ENCODE measurements around the gene BEAN1.
A peak's percentile ranks its signal among the peaks of the same experiment; 100 is the strongest.

Gene BEAN1

GRCh38 chr16:66402591-66403230 is 24.4 kb upstream of the BEAN1 start:
- Histone ChIP-seq H3K36me3 (ENCODE audit: control insufficient read depth in 1 of 2, insufficient read depth in 2 of 2, low read length in 2 of 2) (peaks cover 3 to 9% of the 10 kb centered on the region in 2 experiments), H2AFZ (ENCODE audit: insufficient read depth, low read length, poor library complexity) (no peak overlapping the region), H3K14ac (ENCODE audit: low read length) (no peak overlapping the region), H3K4me1 (ENCODE audit: control insufficient read depth in 1 of 2, insufficient read depth in 2 of 2, low read length in 2 of 2) (peaks cover 0 to 2% of the 10 kb centered on the region in 2 experiments), H4K91ac (ENCODE audit: low read depth, low read length) (no peak overlapping the region), H4K12ac (ENCODE audit: low read depth, low read length) (no peak overlapping the region), H3K23ac (ENCODE audit: low read length) (no peak overlapping the region), H2AK5ac (ENCODE audit: low read length) (no peak overlapping the region), H3K4ac (ENCODE audit: low read depth, low read length) (no peak overlapping the region), H3K27ac (ENCODE audit: low read depth, low read length) (no peak overlapping the region), H4K8ac (ENCODE audit: low read depth, low read length) (no peak overlapping the region), H3K9ac (ENCODE audit: low read length) (no peak overlapping the region), H3K4me3 (ENCODE audit: low read depth, low read length) (no peak overlapping the region), H3K18ac (ENCODE audit: low read length) (no peak overlapping the region), H3K4me2 (ENCODE audit: low read length) (no peak overlapping the region), H3K79me1 (ENCODE audit: low read length) (peaks cover 8% of the 10 kb centered on the region), H2BK120ac (ENCODE audit: insufficient read depth, low read length, poor library complexity) (no peak overlapping the region), H3K27me3 (ENCODE audit: insufficient read depth, low read length) (no peaks in the 10 kb centered on the region), H2BK5ac (ENCODE audit: low read depth, low read length, poor library complexity) (no peak overlapping the region), H3K79me2 (ENCODE audit: control insufficient read depth, insufficient read depth, low read length, poor library complexity) (no peaks in the 10 kb centered on the region), H3K9me3 (ENCODE audit: insufficient read depth, low read depth, low read length) (peaks cover 2% of the 10 kb centered on the region), H2BK12ac (ENCODE audit: low read length) (no peak overlapping the region)
- WGBS (ENCODE audit: extremely low coverage, insufficient coverage, insufficient read length): no CpG with 5 or more reads among the region's 61 CpGs
- DNase-seq: no peak

- Histone ChIP-seq H3K9me3 (ENCODE audit: insufficient read depth, low read depth, low read length) (peaks cover 2% of the 10 kb centered on the region), H3K79me2 (ENCODE audit: control insufficient read depth, insufficient read depth, low read length, poor library complexity) (no peaks in the 10 kb centered on the region), H3K4me2 (ENCODE audit: low read length) (no peak overlapping the region), H3K27ac (ENCODE audit: low read depth, low read length) (no peak overlapping the region), H3K18ac (ENCODE audit: low read length) (no peak overlapping the region), H3K4ac (ENCODE audit: low read depth, low read length) (no peak overlapping the region), H4K91ac (ENCODE audit: low read depth, low read length) (no peak overlapping the region), H3K27me3 (ENCODE audit: insufficient read depth, low read length) (no peaks in the 10 kb centered on the region), H3K9ac (ENCODE audit: low read length) (no peak overlapping the region), H4K12ac (ENCODE audit: low read depth, low read length) (no peak overlapping the region), H4K8ac (ENCODE audit: low read depth, low read length) (no peak overlapping the region), H2AFZ (ENCODE audit: insufficient read depth, low read length, poor library complexity) (no peak overlapping the region), H3K79me1 (ENCODE audit: low read length) (peaks cover 8% of the 10 kb centered on the region), H3K4me1 (ENCODE audit: control insufficient read depth in 1 of 2, insufficient read depth in 2 of 2, low read length in 2 of 2) (peaks cover 0 to 8% of the 10 kb centered on the region in 2 experiments), H2BK120ac (ENCODE audit: insufficient read depth, low read length, poor library complexity) (no peak overlapping the region), H3K36me3 (ENCODE audit: control insufficient read depth in 1 of 2, insufficient read depth in 2 of 2, low read length in 2 of 2) (peaks cover 0 to 7% of the 10 kb centered on the region in 2 experiments), H2BK5ac (ENCODE audit: low read depth, low read length, poor library complexity) (no peak overlapping the region), H3K14ac (ENCODE audit: low read length) (no peak overlapping the region), H2AK5ac (ENCODE audit: low read length) (no peak overlapping the region), H2BK12ac (ENCODE audit: low read length) (no peak overlapping the region), H3K4me3 (ENCODE audit: low read depth, low read length) (no peak overlapping the region), H3K23ac (ENCODE audit: low read length) (no peak overlapping the region)
- WGBS (ENCODE audit: extremely low coverage, insufficient coverage, insufficient read length): no CpG with 5 or more reads among the region's 5 CpGs
- no peak for DNase-seq
Measured at GRCh38 chr16:66403531-66404145, 23.5 kb upstream of the BEAN1 start.

- H3K4ac ChIP-seq (ENCODE audit: low read depth, low read length): no peak overlapping the region
- H3K79me2 ChIP-seq (ENCODE audit: control insufficient read depth, insufficient read depth, low read length, poor library complexity): no peaks in the 10 kb centered on the region
- no peak overlapping the region for H3K4me2 ChIP-seq (ENCODE audit: low read length)
- no peak overlapping the region for H3K14ac ChIP-seq (ENCODE audit: low read length)
- peaks cover 11% of the 10 kb centered on the region for H3K79me1 ChIP-seq (ENCODE audit: low read length)
- no CpG with 5 or more reads among the region's 2 CpGs for whole genome bisulfite sequencing (ENCODE audit: extremely low coverage, insufficient coverage, insufficient read length)
- no peak overlapping the region for H3K9ac ChIP-seq (ENCODE audit: low read length)
- no peak overlapping the region for H4K8ac ChIP-seq (ENCODE audit: low read depth, low read length)
- H2AFZ ChIP-seq (ENCODE audit: insufficient read depth, low read length, poor library complexity): no peak overlapping the region
- H3K23ac ChIP-seq (ENCODE audit: low read length): no peak overlapping the region
- H4K12ac ChIP-seq (ENCODE audit: low read depth, low read length): no peak overlapping the region
- H2BK120ac ChIP-seq (ENCODE audit: insufficient read depth, low read length, poor library complexity): no peak overlapping the region
- no peak overlapping the region for H3K4me3 ChIP-seq (ENCODE audit: low read depth, low read length)
- no peak overlapping the region for H4K91ac ChIP-seq (ENCODE audit: low read depth, low read length)
- H2AK5ac ChIP-seq (ENCODE audit: low read length): no peak overlapping the region
- no peak overlapping the region for H3K27ac ChIP-seq (ENCODE audit: low read depth, low read length)
- H3K36me3 ChIP-seq (ENCODE audit: control insufficient read depth in 1 of 2, insufficient read depth in 2 of 2, low read length in 2 of 2): peaks cover 0 to 7% of the 10 kb centered on the region in 2 experiments
- peaks cover 2% of the 10 kb centered on the region for H3K9me3 ChIP-seq (ENCODE audit: insufficient read depth, low read depth, low read length)
- H2BK12ac ChIP-seq (ENCODE audit: low read length): no peak overlapping the region
- H2BK5ac ChIP-seq (ENCODE audit: low read depth, low read length, poor library complexity): no peak overlapping the region
- peaks cover 2 to 9% of the 10 kb centered on the region in 2 experiments for H3K4me1 ChIP-seq (ENCODE audit: control insufficient read depth in 1 of 2, insufficient read depth in 2 of 2, low read length in 2 of 2)
- H3K18ac ChIP-seq (ENCODE audit: low read length): no peak overlapping the region
- DNase-seq: no peak
- no peaks in the 10 kb centered on the region for H3K27me3 ChIP-seq (ENCODE audit: insufficient read depth, low read length)
Measured at GRCh38 chr16:66405057-66405783, 21.9 kb upstream of the BEAN1 start.

GRCh38 chr16:66406534-66407221 is 20.4 kb upstream of the BEAN1 start:
- peak overlapping the region; percentile 64 for H3K4me3 ChIP-seq (ENCODE audit: low read depth, low read length)

More at GRCh38 chr16:66406534-66407221, 20.4 kb upstream of the BEAN1 start:
- Histone ChIP-seq H3K9me3 (ENCODE audit: insufficient read depth, low read depth, low read length) (peaks cover 2% of the 10 kb centered on the region), H3K79me2 (ENCODE audit: control insufficient read depth, insufficient read depth, low read length, poor library complexity) (no peaks in the 10 kb centered on the region), H4K8ac (ENCODE audit: low read depth, low read length) (peak overlapping the region; percentile 48), H3K14ac (ENCODE audit: low read length) (peak overlapping the region; percentile 0), H2BK12ac (ENCODE audit: low read length) (peak overlapping the region; percentile 78), H3K4me2 (ENCODE audit: low read length) (peak overlapping the region; percentile 77), H2BK5ac (ENCODE audit: low read depth, low read length, poor library complexity) (no peak overlapping the region), H4K12ac (ENCODE audit: low read depth, low read length) (peak overlapping the region; percentile 1), H3K36me3 (ENCODE audit: control insufficient read depth in 1 of 2, insufficient read depth in 2 of 2, low read length in 2 of 2) (peaks cover 0 to 5% of the 10 kb centered on the region in 2 experiments), H3K23ac (ENCODE audit: low read length) (no peak overlapping the region), H3K79me1 (ENCODE audit: low read length) (peaks cover 11% of the 10 kb centered on the region), H3K4me1 (ENCODE audit: control insufficient read depth in 1 of 2, insufficient read depth in 2 of 2, low read length in 2 of 2) (peaks cover 2 to 9% of the 10 kb centered on the region in 2 experiments), H2AFZ (ENCODE audit: insufficient read depth, low read length, poor library complexity) (peak overlapping the region; percentile 94), H3K4ac (ENCODE audit: low read depth, low read length) (no peak overlapping the region), H3K27ac (ENCODE audit: low read depth, low read length) (no peak overlapping the region), H2AK5ac (ENCODE audit: low read length) (peak overlapping the region; percentile 90), H3K9ac (ENCODE audit: low read length) (no peak overlapping the region), H4K91ac (ENCODE audit: low read depth, low read length) (no peak overlapping the region), H3K18ac (ENCODE audit: low read length) (no peak overlapping the region), H3K27me3 (ENCODE audit: insufficient read depth, low read length) (no peaks in the 10 kb centered on the region), H2BK120ac (ENCODE audit: insufficient read depth, low read length, poor library complexity) (peak overlapping the region; percentile 14)
- DNase-seq: peak; percentile 78 to 88
- WGBS (ENCODE audit: extremely low coverage, insufficient coverage, insufficient read length): no CpG with 5 or more reads among the region's 35 CpGs
